Islet precursor cell (in vitro differentiated cells): ENCODE data around the gene PDE12.
"Not testable (repeated sequence)": the region's sequence is repeated elsewhere in the genome, so short reads cannot be mapped to it uniquely, and the experiment has no call there.

Source experiments
- DNase-seq: peaks from one replicate; pipeline ENCODE4 v3.0.0-alpha.2; 2018

The PDE12 gene

DNA sequence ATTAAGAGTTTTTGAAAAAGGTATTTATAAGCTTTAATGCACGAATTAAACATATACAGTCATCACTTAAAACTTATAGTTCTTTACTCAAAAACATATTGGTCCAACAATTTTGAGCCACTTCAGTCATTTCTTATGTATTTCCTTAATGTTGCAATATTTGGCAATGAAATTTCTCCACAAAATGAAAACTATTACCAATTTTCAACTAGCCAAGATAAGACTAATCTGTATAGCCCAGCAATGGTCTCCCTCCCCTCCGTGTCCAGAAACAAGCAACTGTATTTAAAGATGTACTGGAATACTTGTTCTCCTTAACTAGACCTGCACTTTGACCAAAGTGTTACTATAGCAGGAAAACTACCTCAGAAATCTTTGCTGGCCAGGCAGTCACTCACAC lies 31.8 kb downstream of the PDE12 start:
- DNase-seq: no peak

DNA sequence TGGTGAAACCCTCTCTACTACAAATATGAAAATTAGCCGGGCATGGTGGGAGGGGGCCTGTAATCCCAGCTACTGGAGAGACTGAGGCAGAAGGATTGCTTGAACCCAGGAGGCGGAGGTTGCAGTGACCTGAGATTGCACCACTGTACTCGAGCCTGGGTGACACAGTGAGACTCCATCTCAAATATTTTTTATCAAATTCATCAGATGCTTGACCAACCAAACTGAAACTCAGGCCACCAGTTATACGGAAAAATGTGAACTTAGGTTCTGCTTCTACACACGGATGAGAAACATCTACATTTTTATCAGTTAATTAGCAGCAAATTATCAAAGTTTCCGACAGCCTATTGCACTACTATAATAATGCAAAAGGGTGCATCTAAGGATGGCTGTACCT lies 36.2 kb downstream of the PDE12 start:
- no peak for DNase-seq

DNA sequence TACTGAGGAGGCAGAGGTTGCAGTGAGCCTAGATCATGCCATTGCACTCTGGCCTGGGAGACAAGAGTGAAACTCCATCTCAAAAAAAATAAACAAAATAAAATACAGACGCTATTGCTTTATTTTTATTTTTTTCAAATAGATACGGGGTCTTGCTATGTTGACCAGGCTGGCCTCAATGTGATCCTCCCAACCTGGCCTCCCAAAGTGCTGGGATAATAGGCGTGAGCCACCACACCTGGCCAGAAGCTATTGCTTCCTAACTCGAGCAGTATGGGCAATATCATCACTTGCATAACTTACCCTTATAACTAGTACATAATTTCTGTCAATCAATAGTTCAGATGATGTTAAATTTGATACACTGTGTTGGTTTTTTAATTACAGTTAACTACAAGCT lies 38.1 kb downstream of the PDE12 start:
- DNase-seq: no peak

DNA sequence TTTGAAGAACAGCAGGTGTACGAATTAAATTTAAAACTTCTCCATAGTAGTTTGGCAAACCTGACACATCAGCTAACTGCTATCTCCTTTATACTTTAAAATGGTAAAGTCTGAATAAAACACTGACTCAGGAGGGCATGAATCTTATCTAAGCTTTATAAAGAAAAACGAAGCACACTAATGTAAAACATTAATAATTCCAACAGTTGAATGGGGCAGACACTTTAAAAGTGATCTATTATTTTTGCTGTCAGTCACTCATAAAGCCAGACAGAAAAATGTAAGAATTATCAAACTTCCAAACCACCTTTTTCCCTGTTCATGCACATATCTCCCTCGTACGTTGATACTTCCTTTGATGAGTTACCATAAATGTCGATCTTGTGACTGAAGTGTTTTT lies 38.5 kb downstream of the PDE12 start:
- DNase-seq: no peak

DNA sequence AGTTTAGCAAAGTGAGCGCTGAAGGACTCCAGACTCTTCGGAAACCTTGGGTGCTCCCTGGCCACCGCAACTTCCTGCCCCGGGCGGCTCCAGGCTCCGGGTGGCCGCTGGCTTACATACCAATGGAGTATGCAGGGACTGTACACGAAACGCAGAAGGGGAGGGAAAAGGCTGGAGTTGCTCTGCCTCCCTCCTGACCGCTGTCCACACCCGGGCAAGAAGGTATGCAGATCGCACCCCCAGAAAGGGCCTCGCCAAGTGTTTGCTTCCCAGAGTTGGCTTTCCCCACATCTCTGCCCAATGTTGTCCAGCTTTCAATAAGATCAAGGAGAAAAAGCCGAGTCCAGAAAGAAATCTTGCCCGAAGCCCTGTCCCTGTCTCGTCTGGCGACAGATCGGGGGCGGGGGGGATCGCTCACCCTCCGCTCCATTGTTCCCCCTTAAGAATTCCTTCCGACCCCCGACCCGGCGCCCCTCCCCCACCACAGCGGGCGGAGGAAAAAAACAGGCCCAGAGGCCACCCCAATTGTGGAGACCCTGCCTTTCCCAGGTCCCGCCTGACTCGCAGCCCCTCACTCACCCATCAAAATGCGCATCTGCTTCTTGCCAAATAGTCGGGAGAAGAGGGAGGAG lies 40.5 kb downstream of the PDE12 start:
- peak; percentile 94 for DNase-seq

DNA sequence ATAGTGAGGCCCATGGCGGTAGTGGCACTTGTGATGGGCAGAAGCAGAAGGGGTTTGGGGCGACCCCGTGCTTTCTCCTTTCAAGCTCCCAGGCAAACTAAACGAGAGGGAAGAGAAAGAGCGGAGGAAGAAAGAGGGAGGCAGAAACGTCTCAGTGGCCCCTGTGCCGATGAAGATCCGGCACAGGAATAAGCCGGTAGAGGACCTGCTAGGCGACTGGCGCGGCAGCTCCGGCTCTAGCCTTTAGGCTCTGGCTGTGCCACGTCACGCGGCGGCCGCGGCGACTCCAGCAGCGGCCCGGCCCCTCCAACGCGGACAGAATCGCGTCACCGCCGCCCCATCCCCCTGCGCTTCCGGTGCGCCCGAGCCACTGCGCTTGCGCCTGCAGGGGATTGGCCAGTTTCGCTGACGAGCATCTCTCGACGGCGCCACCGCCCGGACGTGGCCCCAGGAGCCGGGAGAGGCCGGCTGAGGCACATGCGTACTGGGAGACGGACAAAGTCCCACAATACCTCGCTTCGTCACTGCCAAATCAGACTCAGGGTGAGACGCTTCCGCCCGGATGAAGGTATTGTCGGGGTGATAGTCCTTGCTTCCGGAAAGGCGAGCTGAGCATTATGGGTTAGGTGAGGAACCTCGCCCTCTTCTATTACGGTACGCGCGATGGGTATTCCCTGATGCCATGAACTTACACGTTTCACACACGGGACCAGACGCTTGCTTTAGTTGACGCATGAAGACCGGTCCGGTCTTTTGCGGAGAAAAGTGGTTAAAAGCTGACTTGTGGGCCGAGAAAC lies 41.3 kb downstream of the PDE12 start, which contains the start of gene ARF4:
TSS of gene ARF4 (minus strand) at position 218 of the 797 bp plus-strand sequence. CDS start at position 14, 204 bp downstream.
- DNase-seq: peak; percentile 100

DNA sequence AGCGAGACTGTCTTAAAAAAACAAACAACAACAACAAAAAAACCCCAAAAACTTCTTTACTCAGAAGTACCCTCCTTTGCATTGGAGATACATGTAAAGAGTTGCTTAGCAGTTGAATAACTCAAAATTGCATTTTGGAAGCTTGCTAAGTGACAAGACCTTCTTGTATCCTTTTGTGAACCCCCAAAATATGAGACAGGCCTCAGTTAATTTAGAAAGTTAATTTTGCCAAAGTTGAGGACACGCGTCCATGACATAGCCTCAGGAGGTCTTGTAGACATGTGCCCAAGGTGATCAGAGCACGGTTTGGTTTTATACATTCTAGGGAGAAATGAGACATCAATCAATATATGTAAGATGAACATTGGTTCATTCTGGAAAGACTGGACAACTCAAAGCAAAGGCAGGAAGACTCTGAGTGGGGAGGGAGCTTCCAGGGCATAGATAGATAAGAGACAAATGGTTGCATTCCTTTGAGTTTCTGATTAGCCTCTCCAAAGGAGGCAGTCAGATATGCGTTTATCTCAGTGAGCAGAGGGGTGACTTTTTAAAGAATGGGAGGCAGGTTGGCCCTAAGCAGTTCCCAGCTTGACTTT lies 42.8 kb downstream of the PDE12 start:
- DNase-seq: no peak

DNA sequence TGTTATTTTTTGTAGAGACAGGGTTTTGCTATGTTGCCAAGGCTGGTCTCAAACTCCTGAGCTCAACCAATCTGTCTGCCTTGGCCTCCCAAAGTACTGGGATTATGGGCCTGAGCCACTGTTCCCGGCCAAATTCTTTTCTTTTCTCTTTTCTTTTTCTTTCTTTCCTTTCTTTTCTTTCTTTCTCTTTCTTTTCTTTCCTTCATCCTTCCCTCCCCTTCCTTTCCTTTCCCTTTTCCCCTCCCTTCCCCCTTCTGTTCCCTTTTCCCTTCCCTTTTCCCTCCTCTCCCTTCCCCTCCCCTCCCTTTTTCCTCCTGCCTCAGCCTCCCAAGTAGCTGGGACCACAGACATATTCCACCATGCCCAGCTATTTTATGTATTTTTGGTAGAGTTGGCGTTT lies 44.1 kb downstream of the PDE12 start:
- no peak for DNase-seq

DNA sequence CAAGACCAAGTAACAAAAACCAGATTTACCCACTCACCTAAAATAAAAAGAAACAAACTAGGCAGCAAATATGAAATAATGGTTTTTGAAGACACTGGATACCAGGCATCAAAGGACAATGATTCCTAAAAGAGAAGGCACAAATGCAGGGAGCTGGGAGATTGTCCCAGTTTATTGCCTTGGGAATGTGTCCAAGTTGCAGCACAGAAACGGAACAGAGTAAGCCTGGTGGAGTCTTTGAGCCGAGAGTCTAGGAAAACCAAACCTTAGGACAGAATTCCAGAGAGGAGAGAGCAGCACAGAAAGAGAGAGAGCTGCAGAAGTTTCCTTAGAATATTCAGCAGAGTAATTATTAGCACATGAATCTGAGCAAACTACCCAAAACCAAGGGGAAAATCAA lies 48.9 kb downstream of the PDE12 start:
- no peak for DNase-seq

DNA sequence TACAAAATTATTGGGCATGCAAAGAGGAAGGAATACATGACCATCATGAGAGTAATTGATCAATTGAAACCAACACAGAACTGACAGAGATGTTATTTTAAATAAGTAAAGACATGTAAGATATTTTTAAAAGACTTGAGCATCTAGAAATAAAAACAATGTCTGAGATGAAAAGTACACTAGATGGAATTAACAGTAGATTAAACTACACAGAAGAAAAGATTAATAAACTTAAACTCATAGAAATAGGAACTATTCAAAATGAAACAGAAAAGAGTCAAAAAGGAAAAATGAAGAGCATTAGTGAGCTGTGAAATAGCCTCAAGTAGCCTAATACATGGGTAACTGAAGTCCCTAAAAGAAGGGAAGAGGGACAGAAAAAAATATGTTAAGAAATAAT lies 49.6 kb downstream of the PDE12 start:
- no peak for DNase-seq

DNA sequence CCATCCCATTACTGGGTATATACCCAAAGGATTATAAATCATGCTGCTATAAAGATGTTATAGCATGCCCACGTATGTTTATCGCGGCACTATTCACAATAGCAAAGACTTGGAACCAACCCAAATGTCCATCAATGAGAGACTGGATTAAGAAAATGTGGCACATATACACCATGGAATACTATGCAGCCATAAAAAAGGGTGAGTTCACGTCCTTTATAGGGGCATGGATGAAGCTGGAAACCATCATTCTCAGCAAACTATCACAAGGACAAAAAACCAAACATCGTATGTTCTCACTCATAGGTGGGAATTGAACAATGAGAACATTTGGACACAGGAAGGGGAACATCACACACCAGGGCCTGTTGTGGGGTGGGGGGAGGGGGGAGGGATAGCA lies 55.8 kb downstream of the PDE12 start:
- DNase-seq: not testable (repeated sequence)

DNA sequence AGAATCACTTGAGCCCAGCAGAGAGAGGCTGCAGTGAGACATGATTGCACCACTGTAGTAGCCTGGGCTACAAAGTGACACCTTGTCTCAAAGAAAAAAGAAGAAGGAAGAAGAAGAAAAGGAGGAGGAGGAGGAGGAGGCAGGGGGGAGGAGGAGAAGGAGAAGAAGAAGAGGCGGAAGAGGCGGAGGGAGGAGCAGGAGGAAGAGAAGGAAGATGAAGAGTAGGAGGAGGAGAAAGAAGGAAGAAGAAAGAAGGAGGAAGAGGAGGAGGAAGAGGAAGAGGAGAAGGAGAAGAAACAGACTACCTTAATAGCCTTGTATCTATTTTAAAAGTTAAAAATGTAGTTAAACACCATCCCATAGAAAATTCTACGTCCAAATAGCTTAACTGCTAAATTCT lies 60.2 kb downstream of the PDE12 start:
- DNase-seq: no peak
